K562 (cell line): ENCODE measurements around the gene GRIN1. TPM values are rescaled to one million over a fixed set of nuclear protein-coding genes. Genes with fewer than 3 reads are reported as not detected.

ENCODE experiments used
- AFF1 ChIP-seq, 2 experiments: fragments of 450-650 bp; IDR thresholded peaks; 2 replicates each; pipeline ENCODE4 v1.6.1; 2018; ENCODE audit warnings: mild to moderate bottlenecking in 2 of 2, low read depth in 1 of 2; ENCODE audit not compliant: partially characterized antibody in 2 of 2
- ATF1 ChIP-seq, 2 experiments: fragments of 450-650 bp in 1 of 2; IDR thresholded peaks; 2 replicates each; pipeline ENCODE4 v1.6.1; 2016; ENCODE audit warnings: missing compliant biosample characterization in 1 of 2, missing genetic modification characterization in 1 of 2
- BRD4 ChIP-seq: fragments of 200-600 bp; sonication (generic); IDR thresholded peaks from 2 replicates; pipeline ENCODE4 v1.6.1; 2017; ENCODE audit warnings: inconsistent platforms
- CBX2 ChIP-seq: fragments of 200-600 bp; sonication (generic); IDR thresholded peaks from one replicate; pipeline ENCODE4 v1.6.1; 2012; ENCODE audit warnings: mild to moderate bottlenecking, low read length, inconsistent platforms; ENCODE audit not compliant: insufficient read depth, poor library complexity, severe bottlenecking
- DIDO1 ChIP-seq: fragments of 450-650 bp; IDR thresholded peaks from 2 replicates; pipeline ENCODE4 v1.6.1; 2016; ENCODE audit warnings: low read depth, missing biosample characterization, missing genetic modification characterization
- E2F3 ChIP-seq: fragments of 250-450 bp; sonication (Bioruptor Pico); IDR thresholded peaks from 2 replicates; pipeline ENCODE4 v1.4.0; 2020; ENCODE audit warnings: mild to moderate bottlenecking
- KAT7 ChIP-seq: sonication (generic); formaldehyde crosslinking; IDR thresholded peaks from 2 replicates; pipeline ENCODE4 v1.8.0; 2022; ENCODE audit warnings: missing genetic modification reagents, mild to moderate bottlenecking, borderline replicate concordance
- MEF2D ChIP-seq: conservative IDR thresholded peaks from 2 replicates; pipeline ENCODE4 v1.6.1; 2016; ENCODE audit warnings: low read depth, missing genetic modification characterization, missing compliant biosample characterization
- NCOR1 ChIP-seq: fragments of 450-650 bp; IDR thresholded peaks from 2 replicates; pipeline ENCODE4 v1.6.1; 2016; ENCODE audit warnings: mild to moderate bottlenecking, moderate library complexity
- NEUROD1 ChIP-seq: fragments of 150-350 bp; IDR thresholded peaks from 2 replicates; pipeline ENCODE4 v1.6.1; 2014; ENCODE audit warnings: borderline replicate concordance, low read length, low read depth; ENCODE audit not compliant: partially characterized antibody
- TBL1XR1 ChIP-seq, 2 experiments: IDR thresholded peaks; 2 replicates each; pipeline ENCODE4 v1.6.1; 2012; ENCODE audit warnings: improper control_type of control experiment in 2 of 2, low read length in 2 of 2, mild to moderate bottlenecking in 1 of 2
- VEZF1 ChIP-seq: fragments of 200-800 bp; sonication (Bioruptor generic); IDR thresholded peaks from 2 replicates; pipeline ENCODE4 v1.6.1; 2017; ENCODE audit warnings: missing genetic modification characterization, missing compliant biosample characterization
- ZBTB26 ChIP-seq: fragments of 450-650 bp; formaldehyde crosslinking; IDR thresholded peaks from 2 replicates; pipeline ENCODE4 v1.4.0; 2022; ENCODE audit warnings: missing genetic modification characterization
- ZNF445 ChIP-seq: fragments of 250-450 bp; sonication (Bioruptor Pico); IDR thresholded peaks from 2 replicates; pipeline ENCODE4 v1.4.0; 2020; ENCODE audit warnings: low read depth, mild to moderate bottlenecking, moderate library complexity
- ZNF57 ChIP-seq: fragments of 450-650 bp; formaldehyde crosslinking; IDR thresholded peaks from 2 replicates; pipeline ENCODE4 v1.4.0; 2020; ENCODE audit warnings: mild to moderate bottlenecking, moderate library complexity
- ZNF584 ChIP-seq: fragments of 200-800 bp; sonication (Bioruptor generic); IDR thresholded peaks from 2 replicates; pipeline ENCODE4 v1.6.1; 2016; ENCODE audit warnings: low read depth, mild to moderate bottlenecking, missing genetic modification characterization, missing compliant biosample characterization
- polyA plus RNA-seq, 8 experiments: library from polyadenylated mRNA; depleted of rRNA in 4 of 8; stranded (reverse) in 5 of 8; unstranded in 3 of 8; fragments of >200 nt; fragmentation: Nextera tagmentation in 2 of 8; fragmentation: Illumina TruSeq in 1 of 8; extraction: Ambion mirVana in 2 of 8; extraction: Trizol in 1 of 8; gene quantifications; 2 replicates each; pipeline versions ENCODE4 v1.2.1 to v1.2.3, GENCODE V29; 2011 to 2014; ENCODE audit warnings: inconsistent platforms in 1 of 8, missing spikeins in 1 of 8
- total RNA-seq, 7 experiments: library from RNA; depleted of rRNA in 6 of 7; stranded (reverse); fragments of >200 nt in 6 of 7; fragmentation: Illumina TruSeq in 2 of 7; extraction: Trizol in 2 of 7; gene quantifications; 2 replicates each; pipeline versions ENCODE4 v1.2.1 to v1.2.3, GENCODE V29; 2011 to 2021; ENCODE audit warnings: low replicate concordance in 1 of 7
- TF ChIP-seq, protein P1 (sequence below): sonication (generic); formaldehyde crosslinking; IDR thresholded peaks from 2 replicates; pipeline ENCODE4 v1.8.0; 2022; ENCODE audit warnings: mild to moderate bottlenecking, missing genetic modification reagents

Gene GRIN1
- total and polyA plus RNA-seq, 9 of the 15 experiments (the other 6 are each of a cell fraction or from before 2014, with no cell fraction given) = 0.03 to 0.35 (median 0.16) TPM; not detected in 6

- TF ChIP-seq, protein P1, sequence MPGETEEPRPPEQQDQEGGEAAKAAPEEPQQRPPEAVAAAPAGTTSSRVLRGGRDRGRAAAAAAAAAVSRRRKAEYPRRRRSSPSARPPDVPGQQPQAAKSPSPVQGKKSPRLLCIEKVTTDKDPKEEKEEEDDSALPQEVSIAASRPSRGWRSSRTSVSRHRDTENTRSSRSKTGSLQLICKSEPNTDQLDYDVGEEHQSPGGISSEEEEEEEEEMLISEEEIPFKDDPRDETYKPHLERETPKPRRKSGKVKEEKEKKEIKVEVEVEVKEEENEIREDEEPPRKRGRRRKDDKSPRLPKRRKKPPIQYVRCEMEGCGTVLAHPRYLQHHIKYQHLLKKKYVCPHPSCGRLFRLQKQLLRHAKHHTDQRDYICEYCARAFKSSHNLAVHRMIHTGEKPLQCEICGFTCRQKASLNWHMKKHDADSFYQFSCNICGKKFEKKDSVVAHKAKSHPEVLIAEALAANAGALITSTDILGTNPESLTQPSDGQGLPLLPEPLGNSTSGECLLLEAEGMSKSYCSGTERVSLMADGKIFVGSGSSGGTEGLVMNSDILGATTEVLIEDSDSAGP (CRISPR knock-in tag) = 0 out of 2 replicates have a peak, but pooled peaks have one; percentile 14
- TF ChIP-seq NCOR1 = no peak
- TF ChIP-seq ZNF445 (CRISPR knock-in tag) = no peak
- TF ChIP-seq ZNF57 (CRISPR knock-in tag) = no peak
- TF ChIP-seq AFF1 (IDR thresholded peaks at IDR 0.05; ENCODE audit: low read depth in 1 of 2, partially characterized antibody in 2 of 2) = peak in 1 of 2 experiments; percentile 34
- TF ChIP-seq ZNF584 (CRISPR knock-in tag) = no peak
- TF ChIP-seq BRD4 = no peak
- TF ChIP-seq VEZF1 (CRISPR knock-in tag) = no peak
- no peak for TF ChIP-seq DIDO1 (tag)
- TF ChIP-seq E2F3 (CRISPR knock-in tag) = no peak
- TF ChIP-seq ATF1 (CRISPR knock-in tag; IDR thresholded peaks at IDR 0.05) = no peak
- TF ChIP-seq ATF1 (tag; IDR thresholded peaks at IDR 0.05) = no peak
- TF ChIP-seq CBX2 = no peak
- no peak for TF ChIP-seq ZBTB26 (CRISPR knock-in tag)
- TF ChIP-seq MEF2D = no peak
- no peak for TF ChIP-seq NEUROD1
- TF ChIP-seq KAT7 (CRISPR knock-in tag) = peak; percentile 74
- no peak for TF ChIP-seq TBL1XR1 (IDR thresholded peaks at IDR 0.05; ENCODE audit: low read length in 2 of 2)
Measured at GRCh38 chr9:137128862-137129455, 10.0 kb upstream of the GRIN1 start (continued).
